CD4-positive, alpha-beta T cell treated with Interleukin-17A for 1 hour (primary cell): ENCODE measurements around the gene STIM1.
"Not testable (repeated sequence)": the region's sequence is repeated elsewhere in the genome, so short reads cannot be mapped to it uniquely, and the experiment has no call there.

Source experiments
- DNase-seq: peaks from one replicate; pipeline ENCODE4 v3.0.0-alpha.2; 2020

STIM1 gene

DNA sequence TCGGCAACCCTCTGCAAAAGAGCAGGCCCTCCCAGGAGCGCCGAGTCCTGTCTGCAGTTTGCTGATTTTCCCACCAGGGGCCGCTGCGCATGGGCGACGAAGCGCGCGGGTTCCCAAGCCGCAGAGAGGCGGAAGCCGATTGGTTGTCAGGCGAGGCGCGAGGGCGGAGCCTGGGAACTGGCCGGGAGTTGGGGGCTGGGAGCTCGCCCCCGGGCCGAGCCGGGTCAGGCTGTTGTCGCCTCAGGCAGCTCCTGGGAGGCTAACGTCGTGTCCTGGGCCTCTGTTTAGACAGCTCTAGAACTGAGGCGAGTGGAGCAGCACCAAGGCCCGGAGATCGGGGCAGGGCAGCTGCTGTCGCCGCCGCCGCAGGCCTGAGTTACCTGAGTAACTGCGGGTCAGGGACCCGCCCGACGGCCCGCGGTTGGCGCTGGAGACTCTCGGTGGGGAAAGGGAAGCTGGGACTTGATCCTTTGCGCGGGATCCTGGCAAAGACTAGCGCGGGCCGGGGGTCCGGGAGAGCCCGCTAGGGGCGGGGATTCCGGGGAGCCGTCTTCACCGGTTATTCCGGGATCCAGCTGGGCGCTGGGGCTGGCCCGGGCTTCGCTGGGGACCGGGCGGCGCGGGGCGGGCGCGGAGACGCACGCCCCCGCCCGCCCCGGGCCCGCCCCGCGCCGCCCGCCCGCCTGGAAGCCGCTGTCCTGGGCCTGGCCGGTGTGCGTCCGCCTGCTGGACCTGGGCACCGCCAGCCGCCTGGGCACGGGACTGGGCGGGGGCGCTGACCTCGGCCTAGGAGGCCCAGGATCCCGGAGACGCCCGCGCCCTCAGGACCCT lies at the start of gene STIM1:
TSS of gene STIM1 (plus strand) at position 688 of the 831 bp plus-strand sequence. CDS start 607 bp downstream, outside the sequence.
- peak; percentile 98 for DNase-seq

DNA sequence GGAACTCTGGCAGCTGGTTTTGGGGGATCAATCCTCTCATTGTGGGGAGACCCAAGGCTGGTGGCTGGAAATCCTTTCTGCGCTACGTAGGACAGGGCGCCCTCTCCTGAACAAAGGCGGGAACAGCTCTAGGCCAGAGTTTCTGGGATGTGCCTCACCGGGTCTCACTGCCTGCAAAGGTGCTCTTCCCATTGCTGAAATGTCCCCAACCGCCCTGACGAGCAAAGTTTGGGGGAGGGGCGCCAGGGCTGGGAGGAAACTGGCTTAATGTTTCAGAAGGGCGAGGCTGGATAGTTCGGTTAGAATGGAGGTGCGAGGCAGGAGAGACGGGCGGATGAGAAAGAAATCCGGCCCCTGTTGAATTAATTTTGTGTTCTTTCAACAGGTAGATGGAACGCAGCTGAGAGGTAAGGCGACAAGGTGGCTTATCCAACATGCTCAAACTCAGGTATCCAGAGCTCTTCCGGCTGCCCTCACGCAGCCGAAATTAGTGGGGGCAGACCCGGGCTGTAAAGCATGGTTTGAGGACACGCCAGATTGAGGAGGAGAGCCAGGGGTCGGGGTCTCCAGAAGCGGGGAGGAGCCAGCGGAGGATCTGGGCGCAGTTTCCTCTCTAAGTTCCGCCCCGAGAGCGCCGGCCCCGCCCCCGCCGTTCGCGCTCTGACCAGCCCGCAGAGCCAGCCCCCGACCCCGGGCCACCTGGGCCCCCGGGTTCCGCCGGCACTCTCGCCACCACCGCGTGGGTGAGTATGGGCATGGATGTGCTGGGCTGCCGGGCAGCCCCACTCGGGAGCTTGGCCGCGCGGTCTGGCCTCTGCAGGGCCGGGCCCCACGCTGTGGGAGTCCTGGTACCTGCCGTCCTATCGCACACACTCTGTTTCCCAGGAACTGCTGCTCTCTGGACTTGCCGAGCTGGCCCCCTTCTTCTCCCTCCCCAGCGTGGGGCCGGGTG lies 47.3 kb upstream of the STIM1 start, which contains the start of gene PGAP2:
TSS of gene PGAP2 (plus strand) at position 652 of the 952 bp plus-strand sequence. CDS start 2,700 bp downstream, outside the sequence.
- peak; percentile 67 for DNase-seq

DNA sequence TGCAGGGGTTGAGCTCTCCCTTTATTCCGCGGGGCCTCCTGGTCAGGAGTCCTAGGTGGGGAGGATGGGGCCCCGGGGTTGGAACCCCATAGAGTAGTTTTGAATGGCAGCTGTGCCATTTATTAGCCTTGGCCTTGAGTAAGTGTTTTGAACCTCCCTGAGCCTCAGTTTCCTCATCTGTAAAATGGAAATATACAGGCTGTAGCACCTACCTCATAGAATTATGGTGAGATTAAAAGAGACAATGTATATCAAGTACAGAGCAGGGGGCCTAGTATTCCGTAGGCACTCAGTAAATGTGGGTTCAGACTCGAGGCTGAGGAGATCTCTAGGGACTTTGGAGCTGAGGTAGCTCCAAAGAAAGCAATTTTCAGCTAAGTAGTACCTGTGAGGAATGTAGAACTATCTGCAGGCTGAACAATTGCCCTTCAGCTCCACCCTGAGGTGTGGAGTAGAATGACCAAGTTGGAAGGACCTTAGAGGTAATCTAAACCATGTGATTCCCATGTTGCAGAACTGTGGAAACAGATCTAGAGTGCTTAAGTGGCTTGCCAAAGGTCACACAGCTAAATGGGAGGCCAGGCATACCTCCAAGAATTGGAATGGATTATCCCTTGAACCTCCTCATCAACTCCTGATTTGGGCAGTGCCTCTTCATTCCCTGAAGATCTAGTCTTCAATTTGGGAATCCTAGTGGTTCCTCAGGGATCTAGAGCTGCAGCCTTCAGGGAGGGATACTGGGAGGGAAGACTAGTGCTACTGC lies 46.4 kb upstream of the STIM1 start:
- DNase-seq, result peak; percentile 74

DNA sequence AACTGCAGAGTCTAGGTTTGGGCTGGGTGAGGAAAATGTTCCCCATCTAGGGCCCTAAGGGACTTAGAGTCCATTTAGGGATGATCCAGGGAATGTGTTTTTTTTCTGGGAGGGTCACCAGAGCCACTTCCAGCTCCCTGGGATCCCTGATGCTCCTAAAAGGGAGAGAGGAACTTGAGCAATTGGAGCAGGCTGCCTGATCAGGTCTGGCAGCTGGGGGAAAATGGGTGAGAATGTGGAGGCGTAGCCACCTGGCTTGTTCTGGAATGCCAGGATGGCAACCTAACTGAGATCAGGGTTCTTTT lies 45.9 kb upstream of the STIM1 start:
- DNase-seq, result no peak

DNA sequence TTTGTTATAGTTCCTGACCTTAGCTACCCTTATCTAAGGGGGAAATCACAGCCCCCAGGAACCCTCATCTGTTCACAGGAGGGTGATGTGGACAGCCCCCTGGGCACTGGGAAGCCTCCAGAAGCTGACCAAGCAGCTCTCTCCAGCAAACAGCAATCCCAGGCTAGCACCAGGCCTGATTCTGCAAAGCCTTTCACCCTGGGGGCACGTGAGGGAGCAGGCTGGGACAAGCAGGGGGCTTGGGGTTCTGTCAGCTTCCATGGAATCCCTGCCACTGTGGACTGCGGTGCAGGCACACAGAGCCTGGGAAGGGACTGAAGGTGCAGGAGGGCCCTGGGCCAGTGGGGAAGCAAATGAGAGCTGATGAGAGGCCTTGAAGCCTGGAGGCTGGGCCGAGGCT lies 45.0 kb upstream of the STIM1 start:
- DNase-seq, result no peak

- DNase-seq, result no peak
These were observed 44.5 kb upstream of the STIM1 start for GRCh38 chr11:3810951-3811350.

- DNase-seq, result not testable (repeated sequence)
These were observed 40.6 kb upstream of the STIM1 start for GRCh38 chr11:3814832-3815231.

GRCh38 chr11:3815845-3816244 lies 39.6 kb upstream of the STIM1 start:
- no peak for DNase-seq

DNA sequence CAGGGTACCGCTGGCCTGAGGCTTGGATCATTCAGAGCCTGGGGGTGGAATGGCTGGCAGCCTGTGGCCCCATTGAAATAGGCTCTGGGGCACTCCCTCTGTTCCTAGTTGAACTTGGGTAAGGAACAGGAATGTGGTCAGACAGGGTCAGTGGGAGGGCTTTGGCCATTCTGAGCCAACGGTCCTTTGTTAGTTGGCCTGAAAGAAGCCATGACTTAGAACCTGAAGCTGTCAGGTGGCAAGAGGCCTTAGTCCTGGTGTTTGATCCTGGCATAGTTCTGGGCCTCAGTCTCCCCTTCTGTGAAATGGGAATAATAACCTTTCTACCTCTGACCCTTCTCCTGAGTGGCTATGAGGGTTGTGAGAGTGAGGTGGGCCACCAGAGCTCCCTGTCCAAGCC lies 38.8 kb upstream of the STIM1 start:
- DNase-seq, result no peak

DNA sequence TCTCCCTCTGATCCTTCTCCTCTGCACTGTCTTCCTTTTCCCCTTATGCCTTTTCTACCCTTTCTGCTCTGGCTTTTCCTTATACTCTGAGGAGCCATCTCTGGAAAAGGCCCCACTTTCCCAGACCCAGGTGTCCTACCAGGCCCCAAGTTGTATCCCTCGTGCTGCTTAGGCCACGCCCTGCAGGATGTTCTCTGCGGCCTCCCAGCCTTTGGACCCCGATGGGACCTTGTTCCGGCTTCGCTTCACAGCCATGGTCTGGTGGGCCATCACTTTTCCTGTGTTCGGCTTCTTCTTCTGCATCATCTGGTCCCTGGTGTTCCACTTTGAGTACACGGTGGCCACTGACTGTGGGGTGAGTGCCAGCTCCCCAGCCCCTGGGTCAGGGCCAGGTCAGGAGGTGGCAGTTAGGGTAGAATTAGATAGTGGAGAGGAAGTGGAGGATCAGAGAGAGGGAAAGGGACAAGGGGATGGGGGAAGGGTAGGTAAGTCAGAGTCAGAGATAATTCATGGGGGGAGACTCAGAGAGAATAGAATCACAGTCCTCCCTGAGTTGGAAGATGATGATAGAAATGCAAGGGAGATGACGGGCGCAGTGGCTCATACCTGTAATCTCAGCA lies 38.2 kb upstream of the STIM1 start:
- DNase-seq, result no peak

GRCh38 chr11:3820971-3821370 lies 34.5 kb upstream of the STIM1 start:
- no peak for DNase-seq

- DNase-seq, result no peak
These were observed 33.2 kb upstream of the STIM1 start for GRCh38 chr11:3822312-3822711.

DNA sequence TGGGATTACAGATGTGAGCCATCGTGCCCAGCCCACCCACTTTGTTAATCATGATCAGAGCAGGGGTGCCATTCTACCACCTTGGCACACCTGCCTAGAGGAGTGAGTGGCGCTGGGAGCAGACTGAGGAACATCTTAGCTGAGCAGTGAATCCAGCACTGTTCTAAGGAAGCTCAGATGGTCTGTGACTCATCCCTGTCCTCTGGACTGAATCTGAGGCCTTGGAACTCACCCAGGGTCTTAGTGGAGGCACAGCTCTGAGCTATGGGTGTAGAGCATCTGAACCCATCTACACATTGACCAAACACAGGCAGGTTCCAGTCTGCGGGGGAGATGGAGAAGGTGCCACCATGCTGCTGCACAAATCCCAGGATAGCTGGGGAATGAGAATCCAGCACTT lies 32.2 kb upstream of the STIM1 start:
- DNase-seq, result no peak

GRCh38 chr11:3823762-3824506 lies 31.5 kb upstream of the STIM1 start:
- DNase-seq, result no peak

- peak; percentile 88 for DNase-seq
These were observed 30.6 kb upstream of the STIM1 start for GRCh38 chr11:3824714-3825472.

- DNase-seq, result no peak
These were observed 29.9 kb upstream of the STIM1 start for GRCh38 chr11:3825473-3826154.

DNA sequence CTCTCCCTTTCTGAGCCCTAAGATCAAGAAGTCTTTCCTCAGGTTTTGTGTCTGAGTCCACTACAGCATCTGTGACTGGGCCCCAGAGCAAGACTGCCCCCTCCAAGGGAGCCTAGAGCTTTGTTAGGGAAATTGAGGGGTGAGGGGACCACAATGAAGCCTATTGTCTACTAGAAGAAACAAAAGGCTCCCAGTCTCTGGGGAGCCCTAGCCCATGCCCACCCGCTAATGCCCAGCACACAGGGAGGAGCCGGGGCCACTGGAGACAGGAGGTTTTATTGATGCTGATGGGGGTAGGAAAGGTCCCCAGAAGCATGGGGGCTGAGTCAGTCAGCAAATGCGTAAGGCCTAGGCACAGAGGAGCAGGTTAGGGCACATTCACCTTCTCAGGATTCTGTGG lies 28.7 kb upstream of the STIM1 start:
- DNase-seq, result no peak

- no peak for DNase-seq
These were observed 27.9 kb upstream of the STIM1 start for GRCh38 chr11:3827434-3828186.

DNA sequence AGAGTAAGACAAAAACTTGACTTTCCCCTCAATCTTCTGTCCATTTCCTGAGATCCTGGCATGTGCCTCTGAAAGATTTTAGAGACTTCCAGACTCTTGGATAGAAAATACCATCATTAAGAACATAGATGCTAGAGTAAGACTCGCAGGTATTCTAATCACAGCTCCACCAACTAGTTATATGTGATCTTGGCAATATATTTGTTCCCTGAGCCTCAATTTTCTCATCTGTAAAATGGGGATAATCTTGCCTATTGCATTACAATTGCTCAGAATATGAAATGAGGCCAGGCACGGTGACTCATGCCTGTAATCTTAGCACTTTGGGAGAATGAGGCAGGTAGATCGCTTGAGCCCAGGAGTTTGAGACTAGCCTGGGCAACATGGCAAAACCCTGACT lies 25.4 kb upstream of the STIM1 start:
- DNase-seq, result no peak

DNA sequence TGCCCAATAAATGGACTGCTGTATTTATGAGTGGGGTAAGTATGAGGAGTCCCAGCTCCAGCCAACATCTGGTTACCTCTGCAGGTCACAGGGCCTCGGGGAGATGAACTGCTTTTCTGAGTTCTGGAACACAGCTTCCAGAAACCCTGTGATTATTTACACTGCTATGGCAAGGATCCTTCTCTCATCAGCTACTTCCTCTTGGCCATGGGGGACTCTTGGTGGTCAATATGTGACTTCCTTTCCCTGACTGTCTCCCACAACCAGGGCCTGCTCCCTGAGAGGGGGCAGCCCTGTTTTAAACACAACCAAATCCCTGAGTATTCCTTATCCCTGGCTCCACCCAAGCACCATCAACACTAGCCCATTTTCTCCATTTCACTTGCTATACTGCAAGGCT lies 24.7 kb upstream of the STIM1 start:
- no peak for DNase-seq
